Measurements from ENCODE around the gene DENND10. TPM values are rescaled to one million over a fixed set of nuclear protein-coding genes. Genes with fewer than 3 reads are reported as not detected.
A peak's percentile ranks its signal among the peaks of the same experiment; 100 is the strongest.

The DENND10 gene
- total RNA-seq, 1 donor from 2014 or later = 59.0 TPM

DNA sequence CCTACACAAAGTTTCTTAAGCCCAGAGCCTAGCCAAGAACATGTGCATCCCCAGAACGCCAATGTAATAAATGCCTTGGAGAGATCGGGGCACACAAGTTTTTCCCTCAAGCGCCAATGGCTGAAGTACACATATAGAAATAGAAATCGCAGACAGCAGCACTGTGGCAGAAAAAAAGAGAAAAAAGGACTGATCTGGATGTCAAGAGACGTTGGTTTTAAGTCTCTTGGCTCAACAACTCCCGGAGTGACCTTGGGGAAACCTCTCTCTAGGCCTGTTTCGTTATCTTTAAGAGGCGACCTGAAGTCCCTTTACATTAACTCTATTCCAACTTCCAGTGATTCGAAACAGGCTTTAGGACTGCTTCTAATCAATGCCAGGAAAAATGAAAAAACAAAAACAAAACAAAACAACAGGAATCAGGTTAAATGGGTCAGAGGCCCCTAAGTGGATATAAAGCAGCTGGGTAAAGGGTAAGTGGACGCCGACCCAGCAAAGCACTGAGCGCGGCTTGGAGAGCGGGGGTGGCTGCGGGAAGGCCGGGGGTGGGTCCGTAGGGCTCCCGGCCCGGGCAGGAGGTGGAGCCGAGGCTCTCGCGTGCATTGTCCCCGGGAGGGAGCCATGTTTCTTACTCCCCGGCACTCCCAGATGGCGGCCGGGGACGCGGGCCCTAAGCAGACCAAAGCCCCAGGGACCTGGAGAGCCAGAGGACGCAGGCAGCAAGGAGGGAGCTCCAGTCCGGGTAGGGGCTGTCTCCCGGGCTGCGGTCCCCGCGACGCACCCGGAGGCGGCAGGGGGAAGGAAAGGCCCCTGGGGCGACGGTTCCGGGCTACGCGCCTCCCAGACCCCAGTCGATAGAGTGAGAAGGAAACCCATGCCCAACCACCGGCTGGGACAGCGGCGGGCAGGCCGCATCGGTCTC lies 24.1 kb upstream of the DENND10 start:
- H3K36me3 ChIP-seq (ENCODE audit: control insufficient read depth, insufficient read depth, low read length) = peaks cover 1% of the 10 kb centered on the region
- TF ChIP-seq, protein P1, sequence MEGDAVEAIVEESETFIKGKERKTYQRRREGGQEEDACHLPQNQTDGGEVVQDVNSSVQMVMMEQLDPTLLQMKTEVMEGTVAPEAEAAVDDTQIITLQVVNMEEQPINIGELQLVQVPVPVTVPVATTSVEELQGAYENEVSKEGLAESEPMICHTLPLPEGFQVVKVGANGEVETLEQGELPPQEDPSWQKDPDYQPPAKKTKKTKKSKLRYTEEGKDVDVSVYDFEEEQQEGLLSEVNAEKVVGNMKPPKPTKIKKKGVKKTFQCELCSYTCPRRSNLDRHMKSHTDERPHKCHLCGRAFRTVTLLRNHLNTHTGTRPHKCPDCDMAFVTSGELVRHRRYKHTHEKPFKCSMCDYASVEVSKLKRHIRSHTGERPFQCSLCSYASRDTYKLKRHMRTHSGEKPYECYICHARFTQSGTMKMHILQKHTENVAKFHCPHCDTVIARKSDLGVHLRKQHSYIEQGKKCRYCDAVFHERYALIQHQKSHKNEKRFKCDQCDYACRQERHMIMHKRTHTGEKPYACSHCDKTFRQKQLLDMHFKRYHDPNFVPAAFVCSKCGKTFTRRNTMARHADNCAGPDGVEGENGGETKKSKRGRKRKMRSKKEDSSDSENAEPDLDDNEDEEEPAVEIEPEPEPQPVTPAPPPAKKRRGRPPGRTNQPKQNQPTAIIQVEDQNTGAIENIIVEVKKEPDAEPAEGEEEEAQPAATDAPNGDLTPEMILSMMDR (IDR thresholded peaks at IDR 0.05; ENCODE audit: insufficient read depth, low read length, severe bottlenecking) = no peak
- no peaks in the 10 kb centered on the region for H3K27me3 ChIP-seq (ENCODE audit: control insufficient read depth, insufficient read depth, low read length)
- DNase-seq (ENCODE audit: low read depth) = peak; percentile 64
- H3K4me3 ChIP-seq (ENCODE audit: low read depth, low read length) = peak overlapping the region; percentile 99
- FAIRE-seq = no peak

DNA sequence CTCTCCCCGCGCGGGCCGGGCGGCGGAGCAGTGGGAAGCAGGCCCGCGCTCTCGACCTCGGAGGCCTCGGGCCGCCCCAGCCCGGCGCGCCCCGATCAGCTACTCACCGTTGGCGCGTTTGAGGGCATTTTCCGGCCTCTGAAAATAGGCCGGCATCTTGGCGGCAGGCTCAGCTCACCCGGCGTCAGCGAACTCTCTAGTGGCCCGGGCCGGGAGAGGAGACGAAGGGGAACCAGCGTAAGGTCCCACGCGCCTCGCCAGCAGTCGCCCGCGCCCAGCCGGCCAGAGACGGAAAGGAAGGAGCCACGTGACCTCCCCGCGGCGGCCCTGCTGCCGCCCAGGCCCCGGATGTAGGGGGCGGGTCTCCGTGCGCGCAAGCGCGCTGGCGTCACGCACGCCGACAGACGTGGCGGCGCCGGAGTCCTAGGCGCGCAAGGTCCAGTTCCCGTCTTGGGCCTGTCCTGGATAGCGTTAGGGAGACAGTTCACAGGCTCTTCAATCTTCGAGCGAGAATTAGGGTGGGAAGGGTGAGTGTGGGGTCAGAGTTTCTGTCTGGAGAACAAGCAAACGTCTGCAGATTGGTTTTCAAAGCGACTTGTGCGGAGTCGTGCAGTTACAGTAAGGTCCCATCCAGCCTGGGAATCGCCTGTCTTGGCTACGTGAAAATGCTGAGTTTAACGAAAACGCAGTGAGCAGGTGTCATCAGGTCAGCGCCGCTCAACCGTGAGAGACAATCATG lies 23.2 kb upstream of the DENND10 start, which contains the start of gene EIF3A:
TSS of gene EIF3A (minus strand) at position 297 of the 739 bp plus-strand sequence. CDS start at position 156, 141 bp downstream.
- TF ChIP-seq, protein P1 (IDR thresholded peaks at IDR 0.05; ENCODE audit: insufficient read depth, low read length, severe bottlenecking) = no peak
- FAIRE-seq = no peak
- Histone ChIP-seq H3K4me3 (ENCODE audit: low read depth, low read length) (peak within 1 kb of the TSS; percentile 99), H3K36me3 (ENCODE audit: control insufficient read depth, insufficient read depth, low read length) (peaks cover 1% of the 10 kb centered on the region), H3K27me3 (ENCODE audit: control insufficient read depth, insufficient read depth, low read length) (no peaks in the 10 kb centered on the region)
- peak; percentile 81 for DNase-seq (ENCODE audit: low read depth)

DNA sequence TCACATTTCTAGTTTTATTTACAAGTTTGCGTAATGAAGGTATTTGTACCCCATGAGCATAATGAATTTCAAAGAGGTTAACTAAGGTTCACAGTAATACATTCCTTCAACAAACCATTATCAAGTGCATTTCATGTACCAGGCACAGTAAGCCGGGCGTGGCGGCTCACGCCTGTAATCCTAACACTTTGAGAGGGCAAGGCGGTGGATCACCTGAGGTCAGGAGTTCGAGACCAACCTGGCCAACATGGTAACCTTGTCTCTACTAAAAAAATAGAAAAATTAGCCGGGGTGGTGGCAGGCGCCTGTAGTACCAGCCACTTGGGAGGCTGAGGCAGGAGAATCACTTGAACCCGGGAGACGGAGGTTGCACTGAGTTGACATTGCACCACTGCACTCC lies 19.0 kb upstream of the DENND10 start:
- no peak overlapping the region for H3K4me3 ChIP-seq (ENCODE audit: low read depth, low read length)
- DNase-seq (ENCODE audit: low read depth) = no peak

DNA sequence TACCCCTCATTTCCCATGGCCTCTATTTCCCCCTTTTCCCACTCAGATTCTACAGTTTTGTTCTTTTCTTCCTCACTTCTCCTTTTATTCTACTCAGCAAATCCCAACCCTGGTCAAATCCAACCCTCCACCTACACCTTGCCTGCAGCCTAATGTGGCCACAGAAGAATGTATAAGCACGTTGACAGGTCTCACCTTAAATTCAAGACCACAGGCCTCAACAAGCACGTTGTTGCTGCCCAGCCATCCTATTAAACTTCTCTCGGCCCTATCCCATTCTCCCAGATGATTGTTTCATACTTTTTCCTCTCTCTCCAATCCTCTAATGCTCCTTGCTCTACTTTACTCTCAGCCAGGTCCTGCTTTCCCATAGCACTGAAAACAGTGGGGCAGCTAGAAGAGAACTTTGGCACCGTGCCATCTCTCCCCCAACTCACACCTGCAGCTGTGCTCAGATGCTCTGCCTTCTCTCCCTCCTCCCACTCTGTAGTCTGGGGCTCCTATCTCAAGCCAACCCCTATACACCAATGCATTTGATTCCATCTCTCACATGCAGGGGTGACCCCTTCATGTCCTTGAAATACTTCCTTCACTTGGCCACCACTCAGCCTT lies 16.5 kb upstream of the DENND10 start:
- FAIRE-seq = no peak
- peak; percentile 53 for DNase-seq (ENCODE audit: low read depth)
- no peak overlapping the region for H3K4me3 ChIP-seq (ENCODE audit: low read depth, low read length)
- H3K27me3 ChIP-seq (ENCODE audit: control insufficient read depth, insufficient read depth, low read length) = no peaks in the 10 kb centered on the region
- no peaks in the 10 kb centered on the region for H3K36me3 ChIP-seq (ENCODE audit: control insufficient read depth, insufficient read depth, low read length)
- TF ChIP-seq, protein P1 (IDR thresholded peaks at IDR 0.05; ENCODE audit: insufficient read depth, low read length, severe bottlenecking) = no peak

More for the DNA sequence above, 19.0 kb upstream of the DENND10 start:
- no peak for FAIRE-seq
- H3K36me3 ChIP-seq (ENCODE audit: control insufficient read depth, insufficient read depth, low read length) = no peaks in the 10 kb centered on the region
- TF ChIP-seq, protein P1 (IDR thresholded peaks at IDR 0.05; ENCODE audit: insufficient read depth, low read length, severe bottlenecking) = no peak
- H3K27me3 ChIP-seq (ENCODE audit: control insufficient read depth, insufficient read depth, low read length) = no peaks in the 10 kb centered on the region

DNA sequence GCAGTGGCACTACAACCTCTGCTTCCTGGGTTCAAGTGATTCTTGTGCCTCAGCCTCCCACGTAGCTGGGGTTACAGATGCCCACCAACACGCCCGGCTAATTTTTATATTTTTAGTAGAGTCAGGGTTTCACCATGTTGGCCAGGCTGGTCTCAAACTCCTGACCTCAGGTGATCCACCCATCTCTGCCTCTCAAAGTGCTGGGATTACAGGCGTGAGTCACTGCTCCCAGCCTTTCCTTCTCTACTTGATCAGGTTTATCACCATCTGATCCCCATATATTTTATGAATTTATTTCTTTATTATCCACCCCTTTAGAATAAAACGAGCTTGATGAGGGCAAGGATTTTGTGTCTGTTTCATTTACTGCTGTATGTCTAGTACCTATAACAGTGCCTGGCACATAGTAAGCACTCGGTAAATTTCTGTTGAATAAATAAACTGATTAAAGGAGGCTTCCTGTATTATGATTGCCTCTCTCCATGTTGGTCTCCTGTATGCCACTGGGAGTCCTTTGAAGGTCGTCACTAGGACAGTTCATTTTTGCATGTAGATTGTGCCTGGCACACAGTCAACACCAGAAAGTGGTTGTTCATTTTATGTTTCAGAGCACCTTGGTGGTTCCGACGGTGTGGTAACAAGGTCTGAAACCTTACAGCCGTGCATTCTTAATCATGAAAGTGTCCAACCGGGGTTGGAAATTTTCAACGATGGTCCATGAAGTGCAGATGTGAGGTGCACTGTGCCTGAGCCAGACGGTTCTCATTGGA lies 13.7 kb upstream of the DENND10 start:
- no peak for DNase-seq (ENCODE audit: low read depth)
- TF ChIP-seq, protein P1 (IDR thresholded peaks at IDR 0.05; ENCODE audit: insufficient read depth, low read length, severe bottlenecking) = no peak
- Histone ChIP-seq H3K27me3 (ENCODE audit: control insufficient read depth, insufficient read depth, low read length) (no peaks in the 10 kb centered on the region), H3K36me3 (ENCODE audit: control insufficient read depth, insufficient read depth, low read length) (no peaks in the 10 kb centered on the region), H3K4me3 (ENCODE audit: low read depth, low read length) (no peak overlapping the region)
- no peak for FAIRE-seq
